Neural cell (in vitro differentiated cells): Measurements from ENCODE around the gene RCL1. TPM values are rescaled to one million over a fixed set of nuclear protein-coding genes. Genes with fewer than 3 reads are reported as not detected.
"Not testable (repeated sequence)": the region's sequence is repeated elsewhere in the genome, so short reads cannot be mapped to it uniquely, and the experiment has no call there.

Experiments
- H2AFZ ChIP-seq: fragments of 200-600, 300-800 bp; sonication (generic), shearing (Covaris generic); 2 replicates; pipeline ENCODE4 v1.6.0; 2014; ENCODE audit warnings: low read depth, mild to moderate bottlenecking, antibody characterized with exemption, low read length, moderate library complexity
- H3F3A ChIP-seq: fragments of 200-600 bp; shearing (Covaris generic); 2 replicates; pipeline ENCODE4 v1.6.1; 2016; ENCODE audit warnings: mild to moderate bottlenecking, moderate library complexity, mixed read lengths, antibody characterized with exemption, low read length; ENCODE audit not compliant: insufficient read depth, poor library complexity, severe bottlenecking
- H3K27ac ChIP-seq: fragments of 200-600, 300-800 bp; sonication (generic), shearing (Covaris generic); 2 replicates; pipeline ENCODE4 v1.5.1; 2014; ENCODE audit warnings: mild to moderate bottlenecking, low read length, moderate library complexity
- H3K27me3 ChIP-seq: fragments of 300-800, 200-600 bp; sonication (generic), shearing (Covaris generic); 2 replicates; pipeline ENCODE4 v1.6.0; 2014; ENCODE audit warnings: mild to moderate bottlenecking, low read depth, low read length, moderate library complexity; ENCODE audit not compliant: insufficient read depth
- H3K36me3 ChIP-seq: fragments of 300-800, 200-600 bp; sonication (generic), shearing (Covaris generic); 2 replicates; pipeline ENCODE4 v1.5.1; 2014; ENCODE audit warnings: mild to moderate bottlenecking, antibody characterized with exemption, low read length, moderate library complexity; ENCODE audit not compliant: insufficient read depth
- H3K4me2 ChIP-seq: fragments of 300-800, 200-600 bp; sonication (generic), shearing (Covaris generic); 2 replicates; pipeline ENCODE4 v1.6.0; 2014; ENCODE audit warnings: mild to moderate bottlenecking, low read length
- H3K4me3 ChIP-seq: fragments of 300-800, 200-600 bp; sonication (generic), shearing (Covaris generic); 2 replicates; pipeline ENCODE4 v1.5.1; 2014; ENCODE audit warnings: mild to moderate bottlenecking, low read length, moderate library complexity
- H3K79me2 ChIP-seq: fragments of 200-600 bp; shearing (Covaris generic); replicated peaks from 2 replicates; pipeline ENCODE4 v1.6.0; 2014; ENCODE audit warnings: mild to moderate bottlenecking, low read length, moderate library complexity; ENCODE audit not compliant: insufficient read depth
- H3K9ac ChIP-seq: fragments of 300-800, 200-600 bp; sonication (generic), shearing (Covaris generic); 2 replicates; pipeline ENCODE4 v1.6.1; 2016; ENCODE audit warnings: mild to moderate bottlenecking, low read length, mixed read lengths
- H3K9me2 ChIP-seq: fragments of 200-600 bp; shearing (Covaris generic); 2 replicates; pipeline ENCODE4 v1.6.1; 2016; ENCODE audit warnings: mild to moderate bottlenecking, low read length, mixed read lengths; ENCODE audit not compliant: insufficient read depth
- H3K9me3 ChIP-seq: fragments of 200-600, 300-800 bp; sonication (generic), shearing (Covaris generic); 2 replicates; pipeline ENCODE4 v1.6.1; 2016; ENCODE audit warnings: mild to moderate bottlenecking, mixed run types, low read length, moderate library complexity, mixed read lengths
- H4K20me1 ChIP-seq: fragments of 200-600 bp; shearing (Covaris generic); 2 replicates; pipeline ENCODE4 v1.6.1; 2016; ENCODE audit warnings: mild to moderate bottlenecking, mixed run types; ENCODE audit not compliant: insufficient read depth
- EP300 ChIP-seq: fragments of 450-650 bp; conservative IDR thresholded peaks from 2 replicates; pipeline ENCODE4 v1.6.1; 2014; ENCODE audit warnings: antibody characterized with exemption, mild to moderate bottlenecking, moderate library complexity; ENCODE audit not compliant: poor library complexity, severe bottlenecking
- EZH2 ChIP-seq: fragments of 200-600, 300-800 bp; shearing (Covaris generic), sonication (generic); IDR thresholded peaks from 2 replicates; pipeline ENCODE4 v1.6.1; 2014; ENCODE audit warnings: antibody characterized with exemption, low read length, borderline replicate concordance, mild to moderate bottlenecking; ENCODE audit not compliant: insufficient read depth, poor library complexity, severe bottlenecking
- MXI1 ChIP-seq: fragments of 450-650 bp; conservative IDR thresholded peaks from 2 replicates; pipeline ENCODE4 v1.6.1; 2014; ENCODE audit warnings: antibody characterized with exemption, mild to moderate bottlenecking; ENCODE audit not compliant: poor library complexity, severe bottlenecking
- POLR2AphosphoS5 ChIP-seq: IDR thresholded peaks from 2 replicates; pipeline ENCODE4 v1.6.1; 2012
- RAD21 ChIP-seq: fragments of 450-650 bp; conservative IDR thresholded peaks from 2 replicates; pipeline ENCODE4 v1.6.1; 2014; ENCODE audit warnings: antibody characterized with exemption, mild to moderate bottlenecking, moderate library complexity
- REST ChIP-seq: IDR thresholded peaks from 2 replicates; pipeline ENCODE4 v1.6.1; 2012; ENCODE audit warnings: borderline replicate concordance
- SMC3 ChIP-seq: fragments of 450-650 bp; conservative IDR thresholded peaks from 2 replicates; pipeline ENCODE4 v1.6.1; 2014; ENCODE audit warnings: antibody characterized with exemption, mild to moderate bottlenecking, moderate library complexity; ENCODE audit not compliant: poor library complexity
- TAF1 ChIP-seq: IDR thresholded peaks from 2 replicates; pipeline ENCODE4 v1.6.1; 2012; ENCODE audit warnings: low read depth
- polyA plus RNA-seq: library from polyadenylated mRNA; depleted of rRNA; stranded (reverse); fragments of >200 nt; gene quantifications from 2 replicates; pipeline ENCODE4 v1.2.3, GENCODE V29; 2014
- TF ChIP-seq, protein P1 (sequence below): fragments of 450-650 bp; IDR thresholded peaks from 2 replicates; pipeline ENCODE4 v1.5.1; 2014; ENCODE audit warnings: antibody characterized with exemption, mild to moderate bottlenecking, moderate library complexity; ENCODE audit not compliant: poor library complexity, severe bottlenecking

RCL1 gene
- polyA plus RNA-seq, 1 donor from 2014 or later = 4.2 TPM

DNA sequence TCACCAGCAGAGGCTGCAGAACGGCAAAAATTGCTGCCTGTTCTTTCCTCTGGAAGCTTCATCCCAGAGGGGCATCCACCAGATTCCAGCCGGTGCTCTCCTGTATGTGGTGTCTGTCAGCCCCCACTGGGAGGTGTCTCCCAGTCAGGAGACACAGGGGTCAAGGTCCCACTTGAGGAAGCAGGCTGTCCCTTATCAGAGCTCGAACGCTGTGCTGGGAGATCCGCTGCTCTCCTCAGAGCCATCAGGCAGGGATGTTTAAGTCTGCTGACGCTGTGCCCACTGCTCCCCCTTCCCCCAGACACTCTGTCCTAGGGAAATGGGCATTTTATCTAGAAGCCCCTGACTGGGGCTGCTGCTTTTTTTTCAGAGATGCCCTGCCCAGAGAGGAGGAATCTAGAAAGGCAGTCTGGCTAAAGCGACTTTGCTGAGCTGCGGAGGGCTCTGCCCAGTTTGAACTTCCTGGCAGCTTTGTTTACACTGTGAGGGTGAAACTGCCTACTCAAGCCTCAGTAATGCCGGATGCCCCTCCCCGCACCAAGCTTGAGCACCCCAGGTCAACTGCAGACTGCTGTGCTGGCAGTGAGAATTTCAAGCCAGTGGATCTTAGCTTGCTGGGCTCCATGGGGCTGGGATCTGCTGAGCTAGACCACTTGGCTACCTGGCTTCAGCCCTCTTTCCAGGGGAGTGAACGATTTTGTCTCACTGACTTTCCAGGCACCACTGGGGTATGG lies 108.8 kb downstream of the RCL1 start:
- H3F3A ChIP-seq, H4K20me1 ChIP-seq, H2AFZ ChIP-seq, H3K36me3 ChIP-seq, H3K27ac ChIP-seq, H3K9me3 ChIP-seq, H3K4me3 ChIP-seq, H3K9me2 ChIP-seq, H3K79me2 ChIP-seq, H3K27me3 ChIP-seq, H3K9ac ChIP-seq, H3K4me2 ChIP-seq: not testable (repeated sequence)

- no peak overlapping the region for H3K4me2 ChIP-seq
- no peak overlapping the region for H2AFZ ChIP-seq
These were observed 109.4 kb downstream of the RCL1 start for GRCh38 chr9:4902135-4902475.

More at GRCh38 chr9:4902135-4902475, 109.4 kb downstream of the RCL1 start:
- H3K4me3 ChIP-seq = no peak overlapping the region
- no peaks in the 10 kb centered on the region for H3K27me3 ChIP-seq
- no peak overlapping the region for H3K27ac ChIP-seq
- no peaks in the 10 kb centered on the region for H3F3A ChIP-seq
- no peaks in the 10 kb centered on the region for H3K36me3 ChIP-seq
- H3K9ac ChIP-seq = no peak overlapping the region
- H3K9me2 ChIP-seq = no peaks in the 10 kb centered on the region
- H4K20me1 ChIP-seq = no peaks in the 10 kb centered on the region
- H3K79me2 ChIP-seq = no peaks in the 10 kb centered on the region
- TF ChIP-seq SMC3 = no peak
- no peak for TF ChIP-seq EP300
- TF ChIP-seq EZH2 = no peak
- TF ChIP-seq, protein P1, sequence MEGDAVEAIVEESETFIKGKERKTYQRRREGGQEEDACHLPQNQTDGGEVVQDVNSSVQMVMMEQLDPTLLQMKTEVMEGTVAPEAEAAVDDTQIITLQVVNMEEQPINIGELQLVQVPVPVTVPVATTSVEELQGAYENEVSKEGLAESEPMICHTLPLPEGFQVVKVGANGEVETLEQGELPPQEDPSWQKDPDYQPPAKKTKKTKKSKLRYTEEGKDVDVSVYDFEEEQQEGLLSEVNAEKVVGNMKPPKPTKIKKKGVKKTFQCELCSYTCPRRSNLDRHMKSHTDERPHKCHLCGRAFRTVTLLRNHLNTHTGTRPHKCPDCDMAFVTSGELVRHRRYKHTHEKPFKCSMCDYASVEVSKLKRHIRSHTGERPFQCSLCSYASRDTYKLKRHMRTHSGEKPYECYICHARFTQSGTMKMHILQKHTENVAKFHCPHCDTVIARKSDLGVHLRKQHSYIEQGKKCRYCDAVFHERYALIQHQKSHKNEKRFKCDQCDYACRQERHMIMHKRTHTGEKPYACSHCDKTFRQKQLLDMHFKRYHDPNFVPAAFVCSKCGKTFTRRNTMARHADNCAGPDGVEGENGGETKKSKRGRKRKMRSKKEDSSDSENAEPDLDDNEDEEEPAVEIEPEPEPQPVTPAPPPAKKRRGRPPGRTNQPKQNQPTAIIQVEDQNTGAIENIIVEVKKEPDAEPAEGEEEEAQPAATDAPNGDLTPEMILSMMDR = no peak
- TF ChIP-seq POLR2AphosphoS5 = no peak
- TF ChIP-seq MXI1 = no peak
- no peak for TF ChIP-seq REST
- no peak for TF ChIP-seq TAF1
- no peak for TF ChIP-seq RAD21
- H3K9me3 ChIP-seq = no peaks in the 10 kb centered on the region
